ENCODE data around the gene PDE4D.
"Not testable (repeated sequence)": the region's sequence is repeated elsewhere in the genome, so short reads cannot be mapped to it uniquely, and the experiment has no call there.

The PDE4D gene

DNA sequence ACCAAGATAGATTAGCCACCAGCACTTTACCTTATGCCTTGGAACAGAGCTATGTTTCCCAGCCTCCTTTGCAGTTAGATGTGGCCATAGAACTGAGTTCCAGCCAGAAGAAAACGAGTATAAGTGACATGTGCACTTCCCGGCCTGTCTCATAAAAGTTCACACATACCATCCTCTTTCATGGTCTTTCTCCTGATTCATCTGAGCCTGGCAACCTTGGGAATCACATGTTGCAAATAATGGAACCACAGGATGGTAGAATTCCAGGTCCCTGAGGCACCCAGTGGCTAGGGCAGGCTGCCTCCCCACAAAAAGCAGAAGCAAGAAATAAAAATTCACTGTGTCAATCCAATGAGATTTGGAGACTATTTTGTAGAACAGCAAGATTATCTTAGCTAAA is 128.1 kb downstream of the PDE4D start:
- intact Hi-C loops (cut with micrococcal nuclease), result no loop called here
- no peak overlapping the region for H3K27ac Mint-ChIP-seq
- peaks cover 18% of the 10 kb centered on the region for H3K27me3 Mint-ChIP-seq
- H3K36me3 Mint-ChIP-seq (ENCODE audit: low read depth), result no peaks in the 10 kb centered on the region
- no peak overlapping the region for H3K4me3 Mint-ChIP-seq
- H3K4me1 Mint-ChIP-seq (ENCODE audit: low read depth), result peaks cover 12% of the 10 kb centered on the region
- H3K9me3 Mint-ChIP-seq, result no peaks in the 10 kb centered on the region

DNA sequence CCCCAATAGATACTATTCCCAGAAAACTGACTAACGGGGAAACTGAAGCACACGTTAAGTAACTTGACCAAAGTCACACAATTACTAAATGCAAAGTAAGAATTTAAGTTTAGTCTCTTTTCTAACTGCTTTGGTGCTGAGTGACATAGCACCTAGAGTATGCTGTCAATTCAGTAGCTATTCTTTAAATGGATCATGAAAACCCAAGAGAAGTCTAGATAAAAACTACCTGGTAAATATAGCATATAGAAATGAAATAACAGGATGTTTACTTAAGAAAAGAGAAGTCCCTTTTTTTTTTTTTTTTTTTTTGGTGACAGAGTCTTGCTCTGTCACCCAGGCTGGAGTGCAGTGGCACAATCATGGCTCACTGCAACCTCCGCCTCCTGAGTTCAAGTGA is 129.2 kb downstream of the PDE4D start:
- intact Hi-C loops (cut with micrococcal nuclease), result no loop called here
- Mint-ChIP-seq H3K9me3 (no peaks in the 10 kb centered on the region), H3K36me3 (ENCODE audit: low read depth) (no peaks in the 10 kb centered on the region), H3K4me3 (no peak overlapping the region), H3K4me1 (ENCODE audit: low read depth) (peaks cover 18% of the 10 kb centered on the region), H3K27me3 (peaks cover 13% of the 10 kb centered on the region), H3K27ac (no peak overlapping the region)

DNA sequence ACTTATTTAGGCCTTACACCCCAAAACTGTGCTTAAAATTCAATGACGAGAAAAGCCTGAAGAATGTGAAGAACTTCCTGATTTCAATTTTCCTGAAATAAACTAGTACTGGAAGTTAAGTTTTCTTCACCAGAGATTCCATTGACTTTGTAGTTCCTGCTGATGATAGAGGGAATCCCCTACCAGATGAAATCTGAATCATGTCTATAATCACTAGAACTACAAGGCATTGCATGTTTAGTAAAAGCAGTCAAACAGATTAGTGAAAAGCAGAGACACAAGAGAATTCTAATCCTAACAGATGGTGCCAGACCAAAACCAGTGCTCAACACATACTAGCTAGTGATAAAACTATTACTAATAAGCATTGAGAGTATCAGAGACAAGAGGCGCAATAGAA is 130.0 kb downstream of the PDE4D start:
- no peak overlapping the region for H3K27ac Mint-ChIP-seq
- H3K36me3 Mint-ChIP-seq (ENCODE audit: low read depth), result no peaks in the 10 kb centered on the region
- no peak overlapping the region for H3K4me3 Mint-ChIP-seq
- intact Hi-C loops (cut with micrococcal nuclease), result no loop called here
- H3K9me3 Mint-ChIP-seq, result no peaks in the 10 kb centered on the region
- peaks cover 7% of the 10 kb centered on the region for H3K27me3 Mint-ChIP-seq
- H3K4me1 Mint-ChIP-seq (ENCODE audit: low read depth), result peaks cover 14% of the 10 kb centered on the region

DNA sequence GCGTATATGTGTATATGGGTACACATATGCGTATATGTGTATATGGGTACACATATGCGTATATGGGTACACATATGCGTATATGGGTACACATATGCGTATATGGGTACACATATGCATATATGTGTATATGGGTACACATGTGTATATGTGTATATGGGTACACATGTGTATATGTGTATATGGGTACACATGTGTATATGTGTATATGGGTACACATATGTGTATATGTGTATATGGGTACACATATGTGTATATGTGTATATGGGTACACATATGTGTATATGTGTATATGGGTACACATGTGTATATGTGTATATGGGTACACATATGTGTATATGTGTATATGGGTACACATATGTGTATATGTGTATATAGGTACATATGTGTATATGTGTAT is 131.3 kb downstream of the PDE4D start:
- intact Hi-C loops (cut with micrococcal nuclease); H3K36me3 Mint-ChIP-seq (ENCODE audit: low read depth); H3K27ac Mint-ChIP-seq; H3K4me1 Mint-ChIP-seq (ENCODE audit: low read depth); H3K27me3 Mint-ChIP-seq; H3K4me3 Mint-ChIP-seq; H3K9me3 Mint-ChIP-seq: not testable (repeated sequence)

DNA sequence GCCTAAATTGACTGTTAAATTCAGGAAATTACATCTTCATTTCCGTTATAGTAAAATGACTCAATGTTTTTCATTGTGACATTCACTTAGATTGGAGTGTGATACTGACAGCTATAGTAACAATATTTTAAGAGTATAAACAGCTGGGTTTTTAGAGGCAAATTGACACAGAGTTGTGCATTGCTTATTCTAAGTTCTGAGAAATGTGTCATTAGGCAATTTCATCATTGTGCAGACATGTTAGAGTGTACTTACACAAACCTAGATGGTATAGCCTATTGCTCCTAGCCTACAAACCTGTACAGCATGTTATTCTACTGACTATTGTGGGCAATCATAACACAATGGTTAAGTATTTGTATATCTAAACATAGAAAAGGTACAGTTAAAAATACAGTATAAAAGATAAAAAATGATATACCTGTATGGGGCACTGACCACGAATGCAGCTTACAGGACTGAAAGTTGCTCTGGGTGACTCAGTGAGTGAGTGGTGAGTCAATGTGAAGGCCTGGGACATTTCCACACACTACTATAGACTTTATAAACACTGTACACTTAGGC is 132.7 kb downstream of the PDE4D start:
- Mint-ChIP-seq H3K4me1 (ENCODE audit: low read depth) (peaks cover 7% of the 10 kb centered on the region), H3K36me3 (ENCODE audit: low read depth) (no peaks in the 10 kb centered on the region), H3K9me3 (no peaks in the 10 kb centered on the region), H3K27ac (no peak overlapping the region), H3K4me3 (no peak overlapping the region), H3K27me3 (no peaks in the 10 kb centered on the region)
- intact Hi-C loops (cut with micrococcal nuclease), result no loop called here

DNA sequence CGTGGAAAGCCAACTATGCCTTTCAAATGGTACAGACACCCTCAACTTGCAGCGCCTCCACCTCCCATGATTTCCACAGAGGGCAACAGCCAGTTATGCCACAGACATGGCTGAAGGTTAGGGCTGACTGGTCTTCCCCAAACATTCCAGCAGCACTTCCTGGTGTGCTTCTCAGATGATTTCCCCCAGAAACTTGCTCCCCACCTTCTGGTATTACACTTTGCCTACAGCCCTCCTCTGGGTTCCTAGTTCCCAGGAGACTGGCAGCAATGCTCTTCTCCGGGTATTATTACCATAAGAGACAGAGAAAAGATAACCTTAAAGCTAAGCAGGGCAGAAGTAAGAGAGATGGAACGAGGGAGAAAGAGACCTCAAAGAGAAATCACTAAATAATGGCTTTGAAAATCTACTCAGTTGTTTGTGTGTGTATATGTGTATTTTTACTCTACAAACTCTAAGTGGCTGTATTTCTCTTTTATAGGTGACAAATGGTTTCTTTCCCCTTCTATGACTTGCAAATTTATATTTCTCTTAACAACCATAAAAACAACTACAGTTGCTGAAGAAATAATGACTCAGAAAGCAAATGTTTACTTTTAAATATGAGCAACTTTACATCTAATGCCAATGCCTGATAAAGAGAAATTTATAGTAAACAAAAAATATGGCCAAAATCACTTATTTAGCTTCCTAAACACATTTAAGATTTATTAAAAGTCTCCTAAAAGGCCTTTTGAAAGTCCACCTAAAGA is 133.8 kb downstream of the PDE4D start:
- Mint-ChIP-seq H3K36me3 (ENCODE audit: low read depth) (no peaks in the 10 kb centered on the region), H3K4me1 (ENCODE audit: low read depth) (peaks cover 7% of the 10 kb centered on the region), H3K9me3 (no peaks in the 10 kb centered on the region), H3K27me3 (no peaks in the 10 kb centered on the region), H3K4me3 (no peak overlapping the region), H3K27ac (no peak overlapping the region)
- intact Hi-C loops (cut with micrococcal nuclease), result no loop called here

DNA sequence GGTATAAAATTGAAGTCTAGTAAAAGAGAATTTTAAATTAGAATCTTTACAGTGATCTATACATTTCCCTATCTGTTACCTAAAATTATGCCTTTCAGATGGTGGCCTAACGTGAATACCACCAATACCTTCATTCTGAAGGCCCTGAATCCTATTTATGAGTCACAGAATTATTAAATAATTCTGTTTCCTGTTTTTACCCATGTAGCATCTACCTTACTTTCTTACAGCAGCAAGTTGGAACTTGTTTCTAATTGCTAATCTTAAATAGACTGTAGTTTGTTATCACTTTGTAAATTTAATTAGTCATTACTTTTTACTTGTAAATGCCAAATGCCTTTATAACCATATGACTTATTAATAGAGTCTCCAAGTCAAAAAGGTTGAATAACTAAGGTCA is 135.0 kb downstream of the PDE4D start:
- intact Hi-C loops (cut with micrococcal nuclease), result no loop called here
- H3K27ac Mint-ChIP-seq, result no peak overlapping the region
- peaks cover 7% of the 10 kb centered on the region for H3K4me1 Mint-ChIP-seq (ENCODE audit: low read depth)
- no peaks in the 10 kb centered on the region for H3K9me3 Mint-ChIP-seq
- no peak overlapping the region for H3K4me3 Mint-ChIP-seq
- H3K36me3 Mint-ChIP-seq (ENCODE audit: low read depth), result no peaks in the 10 kb centered on the region
- no peaks in the 10 kb centered on the region for H3K27me3 Mint-ChIP-seq

DNA sequence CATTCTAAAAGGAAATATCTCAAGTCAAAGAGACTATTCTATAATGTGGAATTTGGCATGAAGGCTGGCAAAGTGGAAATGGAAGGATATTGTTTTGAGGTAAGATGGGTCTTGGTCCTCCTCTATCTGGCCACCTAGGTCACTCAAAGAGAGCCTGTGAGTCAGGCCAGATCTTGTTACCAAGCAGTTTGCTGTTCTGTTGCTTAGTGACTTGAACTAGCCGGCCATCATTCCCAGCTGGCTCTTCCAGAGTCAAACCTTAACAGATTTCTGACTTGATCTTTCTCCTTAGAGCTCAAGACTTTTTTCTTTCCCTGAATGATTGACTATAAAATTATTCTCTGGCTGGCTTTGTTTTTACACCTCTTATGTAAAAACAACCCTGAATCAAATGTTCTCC is 136.1 kb downstream of the PDE4D start:
- Mint-ChIP-seq H3K27me3 (no peaks in the 10 kb centered on the region), H3K4me1 (ENCODE audit: low read depth) (peaks cover 7% of the 10 kb centered on the region), H3K9me3 (no peaks in the 10 kb centered on the region), H3K27ac (no peak overlapping the region), H3K4me3 (no peak overlapping the region), H3K36me3 (ENCODE audit: low read depth) (no peaks in the 10 kb centered on the region)
- intact Hi-C loops (cut with micrococcal nuclease), result no loop called here

DNA sequence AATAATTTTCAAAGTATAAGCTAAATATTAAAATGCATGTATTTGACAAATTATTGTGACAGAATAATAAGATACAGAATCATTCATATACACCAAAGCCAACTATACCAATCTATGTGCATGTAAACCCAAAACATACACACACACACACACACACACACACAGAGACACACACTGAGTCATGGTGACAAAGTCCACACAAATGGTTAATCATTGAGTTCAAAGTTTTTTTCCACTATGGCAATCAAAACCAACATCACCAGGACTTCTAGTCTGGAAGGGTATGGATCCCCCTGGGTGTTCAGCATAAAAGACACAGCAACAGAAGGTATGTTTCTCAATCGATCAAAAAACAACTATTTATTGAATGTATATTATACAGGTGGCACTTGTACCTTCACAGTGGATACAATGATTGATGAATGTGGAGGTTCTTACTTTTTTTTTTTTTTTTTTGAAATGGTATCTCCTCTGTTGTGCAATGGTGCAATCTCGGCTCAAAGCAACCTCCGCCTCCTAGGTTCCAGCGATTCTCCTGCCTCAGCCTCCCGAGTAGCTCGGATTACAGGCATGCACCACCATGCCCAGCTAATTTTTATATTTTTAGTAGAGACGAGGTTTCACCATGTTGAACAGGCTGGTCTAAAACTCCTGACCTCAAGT is 137.0 kb downstream of the PDE4D start:
- Mint-ChIP-seq H3K4me3 (no peak overlapping the region), H3K9me3 (no peaks in the 10 kb centered on the region), H3K27ac (no peak overlapping the region), H3K27me3 (no peaks in the 10 kb centered on the region), H3K36me3 (ENCODE audit: low read depth) (no peaks in the 10 kb centered on the region), H3K4me1 (ENCODE audit: low read depth) (peaks cover 7% of the 10 kb centered on the region)
- intact Hi-C loops (cut with micrococcal nuclease), result no loop called here

DNA sequence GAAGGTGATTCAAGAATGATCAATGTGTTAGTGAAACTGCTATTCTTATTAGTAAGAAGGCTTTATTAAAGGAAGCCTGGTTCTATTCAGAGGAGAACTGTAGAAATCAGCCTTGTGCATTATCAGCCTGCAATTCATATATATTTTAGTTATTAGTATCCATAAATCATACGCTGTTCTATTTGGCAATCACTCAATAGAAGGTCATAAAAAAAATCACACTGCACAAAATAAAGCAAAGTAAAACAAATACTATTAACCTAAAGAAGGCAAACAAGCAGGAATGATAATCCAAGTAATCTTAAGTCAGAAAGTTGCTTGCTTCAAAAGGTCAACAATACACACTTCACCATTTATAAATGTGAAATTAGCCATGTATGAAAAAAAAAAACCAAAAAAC is 138.1 kb downstream of the PDE4D start:
- no peaks in the 10 kb centered on the region for H3K27me3 Mint-ChIP-seq
- H3K9me3 Mint-ChIP-seq, result no peaks in the 10 kb centered on the region
- no peak overlapping the region for H3K27ac Mint-ChIP-seq
- intact Hi-C loops (cut with micrococcal nuclease), result no loop called here
- H3K4me1 Mint-ChIP-seq (ENCODE audit: low read depth), result peaks cover 7% of the 10 kb centered on the region
- no peak overlapping the region for H3K4me3 Mint-ChIP-seq
- H3K36me3 Mint-ChIP-seq (ENCODE audit: low read depth), result no peaks in the 10 kb centered on the region

DNA sequence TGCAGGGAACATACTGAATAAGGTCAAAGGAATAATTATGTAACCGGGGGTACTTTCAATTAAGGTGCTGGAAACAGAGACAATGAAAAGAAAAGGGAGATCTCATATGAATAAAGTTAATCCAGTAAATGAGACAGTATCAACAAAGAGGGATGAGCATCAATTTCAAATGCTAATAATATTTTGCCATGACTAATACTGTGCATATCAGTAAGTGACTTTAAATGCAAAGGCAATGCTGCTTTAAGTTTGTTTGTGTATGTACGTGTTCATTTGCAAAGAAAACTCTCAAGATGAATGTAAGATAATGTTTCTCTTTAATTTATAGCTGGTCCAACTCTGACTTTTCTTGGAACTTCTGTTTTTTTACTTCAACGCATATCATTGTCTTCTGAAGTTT is 139.9 kb downstream of the PDE4D start:
- Mint-ChIP-seq H3K27ac (no peak overlapping the region), H3K27me3 (no peaks in the 10 kb centered on the region), H3K4me3 (no peak overlapping the region), H3K36me3 (ENCODE audit: low read depth) (no peaks in the 10 kb centered on the region), H3K4me1 (ENCODE audit: low read depth) (no peaks in the 10 kb centered on the region), H3K9me3 (no peaks in the 10 kb centered on the region)
- intact Hi-C loops (cut with micrococcal nuclease), result no loop called here

DNA sequence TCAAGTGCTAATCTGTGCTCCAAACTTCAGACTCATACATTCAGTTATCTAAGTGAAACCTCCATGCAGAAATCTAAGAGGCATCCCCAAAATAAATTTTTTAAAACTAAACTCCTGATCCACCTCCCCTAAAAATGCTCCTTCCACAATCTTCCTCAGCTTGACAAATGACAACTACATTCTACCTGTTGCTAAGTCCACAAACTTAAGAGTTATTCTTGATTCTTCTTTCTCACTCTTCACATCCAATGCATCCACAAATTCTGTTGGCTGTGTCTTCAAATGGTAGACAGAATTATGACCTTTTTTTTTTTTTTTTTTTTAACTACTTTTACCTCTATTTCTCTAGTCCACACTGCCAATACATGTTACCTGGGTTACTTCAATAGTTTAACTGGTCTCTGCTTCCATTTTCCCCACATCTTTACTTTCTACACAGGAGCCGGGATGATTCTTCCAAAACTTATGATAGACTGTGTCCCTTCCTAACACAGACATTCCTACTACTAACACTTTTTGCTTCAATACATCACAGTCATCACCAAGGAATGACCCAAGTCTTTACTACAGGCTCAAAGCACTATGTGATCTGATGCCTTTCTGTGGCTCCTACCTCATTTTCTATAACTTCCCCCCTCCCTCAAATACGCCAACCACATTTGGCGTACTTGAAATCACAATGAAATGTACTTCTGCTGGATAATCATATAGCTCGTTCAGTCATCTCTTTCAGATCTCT is 143.6 kb downstream of the PDE4D start:
- Mint-ChIP-seq H3K4me3 (no peak overlapping the region), H3K4me1 (ENCODE audit: low read depth) (no peaks in the 10 kb centered on the region), H3K27ac (no peak overlapping the region), H3K9me3 (no peaks in the 10 kb centered on the region), H3K36me3 (ENCODE audit: low read depth) (no peaks in the 10 kb centered on the region), H3K27me3 (no peaks in the 10 kb centered on the region)
- intact Hi-C loops (cut with micrococcal nuclease), result no loop called here

DNA sequence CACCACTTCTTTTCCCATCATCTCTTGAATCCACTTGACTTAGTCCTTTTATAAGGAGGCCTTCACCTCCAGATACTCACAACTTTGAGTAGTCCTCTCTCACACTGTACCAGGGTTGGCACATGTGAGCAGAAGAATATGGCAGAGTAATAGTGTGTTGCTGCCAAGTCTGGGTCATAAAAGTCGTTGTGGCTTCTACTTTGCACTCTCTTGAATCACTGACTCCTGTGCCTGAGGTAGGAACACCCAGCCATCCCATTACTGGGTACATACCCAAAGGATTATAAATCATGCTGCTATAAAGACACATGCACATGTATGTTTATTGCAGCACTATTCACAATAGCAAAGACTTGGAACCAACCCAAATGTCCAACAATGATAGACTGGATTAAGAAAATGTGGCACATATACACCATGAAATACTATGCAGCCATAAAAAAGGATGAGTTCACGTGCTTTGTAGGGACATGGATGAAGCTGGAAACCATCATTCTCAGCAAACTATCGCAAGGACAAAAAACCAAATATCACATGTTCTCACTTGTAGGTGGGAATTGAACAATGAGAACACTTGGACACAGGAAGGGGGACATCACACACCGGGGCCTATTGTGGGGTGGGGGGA is 145.4 kb downstream of the PDE4D start:
- H3K36me3 Mint-ChIP-seq (ENCODE audit: low read depth); H3K9me3 Mint-ChIP-seq; H3K4me1 Mint-ChIP-seq (ENCODE audit: low read depth); intact Hi-C loops (cut with micrococcal nuclease); H3K4me3 Mint-ChIP-seq; H3K27me3 Mint-ChIP-seq; H3K27ac Mint-ChIP-seq: not testable (repeated sequence)

DNA sequence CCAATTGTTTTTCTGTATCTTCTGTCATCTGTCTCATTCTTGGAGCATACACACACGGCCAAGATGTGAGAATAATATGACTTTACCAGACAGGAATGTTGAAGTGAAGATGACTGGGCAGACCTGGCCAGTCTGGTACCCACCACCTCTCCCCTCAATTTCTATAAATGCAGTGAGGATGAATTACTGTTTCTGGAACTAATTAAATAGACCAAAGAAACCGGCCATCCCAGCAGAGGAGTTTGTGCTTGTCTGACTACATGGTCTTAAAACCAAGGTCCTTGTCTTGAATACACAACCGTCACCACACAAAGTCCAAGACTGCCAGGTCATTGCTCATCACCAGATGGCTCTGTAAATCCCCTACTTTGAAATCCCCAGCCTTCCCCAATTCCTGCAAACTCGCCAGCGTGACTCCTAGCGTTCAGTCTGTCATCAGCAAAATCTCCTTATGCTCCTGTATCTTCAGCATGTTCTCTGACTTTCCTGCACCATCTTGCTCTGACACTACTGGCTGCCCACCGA is 147.2 kb downstream of the PDE4D start:
- H3K27me3 Mint-ChIP-seq, result no peaks in the 10 kb centered on the region
- H3K4me1 Mint-ChIP-seq (ENCODE audit: low read depth), result no peaks in the 10 kb centered on the region
- no peaks in the 10 kb centered on the region for H3K9me3 Mint-ChIP-seq
- H3K36me3 Mint-ChIP-seq (ENCODE audit: low read depth), result no peaks in the 10 kb centered on the region
- no peak overlapping the region for H3K27ac Mint-ChIP-seq
- no peak overlapping the region for H3K4me3 Mint-ChIP-seq
- intact Hi-C loops (cut with micrococcal nuclease), result no loop called here

Data from dendritic cell treated with granulocyte-macrophage colony-stimulating factor and Interleukin-4, amounts not matched to agents 40 ng/mL and 50 ng/mL, for 4 days (primary cell).